HuH-7 (cell line): ENCODE measurements around the gene SRXN1.
A peak's percentile ranks its signal among the peaks of the same experiment; 100 is the strongest.

Experiments
- DNase-seq: peaks from one replicate; pipeline ENCODE4 v3.0.0; 2011; ENCODE audit warnings: low spot score

SRXN1 gene

GRCh38 chr20:635893-636338 is 17.1 kb downstream of the SRXN1 start:
- DNase-seq: no peak

GRCh38 chr20:635028-635892 is 17.7 kb downstream of the SRXN1 start:
- no peak for DNase-seq

- DNase-seq: no peak
Measured at GRCh38 chr20:634148-634925, 18.7 kb downstream of the SRXN1 start.

- no peak for DNase-seq
Measured at GRCh38 chr20:631101-631500, 21.9 kb downstream of the SRXN1 start.

GRCh38 chr20:626579-626978 is 26.4 kb downstream of the SRXN1 start:
- DNase-seq: no peak

- no peak for DNase-seq
Measured at GRCh38 chr20:625360-625932, 27.6 kb downstream of the SRXN1 start.

GRCh38 chr20:623704-624103 is 29.3 kb downstream of the SRXN1 start:
- no peak for DNase-seq

GRCh38 chr20:623021-623420 is 30.0 kb downstream of the SRXN1 start:
- no peak for DNase-seq

GRCh38 chr20:622161-622560 is 30.8 kb downstream of the SRXN1 start:
- DNase-seq: no peak

GRCh38 chr20:621125-621756 is 31.8 kb downstream of the SRXN1 start:
- DNase-seq: no peak

GRCh38 chr20:620246-620645 is 32.8 kb downstream of the SRXN1 start:
- DNase-seq: no peak

- no peak for DNase-seq
Measured at GRCh38 chr20:618980-619379, 34.0 kb downstream of the SRXN1 start.

GRCh38 chr20:617934-618690 is 34.9 kb downstream of the SRXN1 start:
- DNase-seq: no peak

GRCh38 chr20:615514-615913 is 37.5 kb downstream of the SRXN1 start:
- DNase-seq: no peak

- DNase-seq: no peak
Measured at GRCh38 chr20:611843-612185, 41.2 kb downstream of the SRXN1 start.

- peak; percentile 32 for DNase-seq
Measured at GRCh38 chr20:611047-611842, 41.8 kb downstream of the SRXN1 start.

GRCh38 chr20:610130-611046 is 42.6 kb downstream of the SRXN1 start, which contains the start of gene TCF15:
TSS of gene TCF15 (minus strand) at chr20:610309. CDS start at chr20:610237, 72 bp downstream.
- no peak for DNase-seq

- no peak for DNase-seq
Measured at GRCh38 chr20:609371-609964, 43.5 kb downstream of the SRXN1 start.

- no peak for DNase-seq
Measured at GRCh38 chr20:608970-609369, 44.0 kb downstream of the SRXN1 start.
